Superior temporal gyrus (tissue), 1 donor: ENCODE results near the gene MTO1.
"Not testable (repeated sequence)": the region's sequence is repeated elsewhere in the genome, so short reads cannot be mapped to it uniquely, and the experiment has no call there.

ENCODE experiments used
- DNase-seq: peaks from one replicate; pipeline ENCODE4 v3.0.0-alpha.2; 2016; ENCODE audit errors: extremely low spot score

The MTO1 gene, protein sequence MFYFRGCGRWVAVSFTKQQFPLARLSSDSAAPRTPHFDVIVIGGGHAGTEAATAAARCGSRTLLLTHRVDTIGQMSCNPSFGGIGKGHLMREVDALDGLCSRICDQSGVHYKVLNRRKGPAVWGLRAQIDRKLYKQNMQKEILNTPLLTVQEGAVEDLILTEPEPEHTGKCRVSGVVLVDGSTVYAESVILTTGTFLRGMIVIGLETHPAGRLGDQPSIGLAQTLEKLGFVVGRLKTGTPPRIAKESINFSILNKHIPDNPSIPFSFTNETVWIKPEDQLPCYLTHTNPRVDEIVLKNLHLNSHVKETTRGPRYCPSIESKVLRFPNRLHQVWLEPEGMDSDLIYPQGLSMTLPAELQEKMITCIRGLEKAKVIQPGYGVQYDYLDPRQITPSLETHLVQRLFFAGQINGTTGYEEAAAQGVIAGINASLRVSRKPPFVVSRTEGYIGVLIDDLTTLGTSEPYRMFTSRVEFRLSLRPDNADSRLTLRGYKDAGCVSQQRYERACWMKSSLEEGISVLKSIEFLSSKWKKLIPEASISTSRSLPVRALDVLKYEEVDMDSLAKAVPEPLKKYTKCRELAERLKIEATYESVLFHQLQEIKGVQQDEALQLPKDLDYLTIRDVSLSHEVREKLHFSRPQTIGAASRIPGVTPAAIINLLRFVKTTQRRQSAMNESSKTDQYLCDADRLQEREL

DNA sequence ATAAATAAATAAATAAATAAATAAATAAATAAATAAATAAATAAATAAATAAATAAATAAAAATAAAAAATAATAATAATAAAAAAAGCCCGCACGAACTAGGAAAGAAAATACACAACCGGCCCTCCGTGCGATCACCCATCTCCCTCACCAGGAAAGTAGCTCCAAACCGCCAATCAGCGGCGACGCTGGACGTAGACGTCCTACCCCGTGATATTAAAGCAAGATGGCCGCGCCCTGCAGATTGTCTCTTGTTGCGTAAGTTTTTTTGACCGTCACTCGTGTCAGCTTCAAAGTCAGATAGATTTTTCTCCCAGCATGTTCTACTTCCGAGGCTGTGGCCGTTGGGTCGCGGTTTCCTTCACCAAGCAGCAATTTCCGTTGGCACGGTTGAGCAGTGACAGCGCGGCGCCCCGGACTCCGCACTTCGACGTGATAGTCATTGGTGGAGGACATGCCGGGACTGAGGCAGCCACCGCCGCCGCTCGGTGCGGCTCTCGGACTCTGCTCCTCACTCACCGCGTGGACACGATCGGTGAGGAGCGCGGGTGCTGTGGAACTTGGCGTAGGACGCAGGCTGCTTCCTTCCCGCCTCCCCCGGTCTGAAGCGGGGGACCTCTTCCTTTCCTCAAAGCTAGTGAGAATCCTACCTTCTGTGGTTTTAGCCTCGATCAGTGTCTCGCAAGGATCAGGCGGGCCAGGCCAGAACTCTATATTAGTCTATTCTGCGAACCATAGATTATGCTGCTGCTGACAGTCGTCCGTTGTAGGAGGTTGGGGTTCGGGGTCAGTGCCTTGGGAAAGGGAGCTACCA, at the start of gene MTO1:
TSS of gene MTO1 (plus strand) at position 201 of the 814 bp plus-strand sequence. CDS start at position 319, 118 bp downstream.
- DNase-seq = peak; percentile 95

DNA sequence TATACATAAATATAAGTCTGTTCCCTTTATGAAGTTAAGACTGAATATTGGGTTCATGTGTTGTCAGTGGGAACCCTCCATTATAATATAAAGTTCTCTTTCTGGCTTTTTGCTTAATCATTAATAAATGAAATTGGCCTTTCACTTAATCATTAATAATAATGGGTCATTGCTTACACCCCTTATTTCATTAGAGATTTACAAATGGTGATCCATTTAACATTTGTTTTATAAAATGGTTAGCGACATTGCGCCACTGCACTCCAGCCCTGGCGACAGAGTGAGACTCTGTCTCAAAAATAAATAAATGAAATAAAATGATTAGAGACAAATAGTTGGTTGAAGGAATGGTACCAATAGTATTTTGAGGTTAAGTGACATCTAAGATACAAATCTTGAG, 48.4 kb upstream of the MTO1 start:
- DNase-seq = no peak

DNA sequence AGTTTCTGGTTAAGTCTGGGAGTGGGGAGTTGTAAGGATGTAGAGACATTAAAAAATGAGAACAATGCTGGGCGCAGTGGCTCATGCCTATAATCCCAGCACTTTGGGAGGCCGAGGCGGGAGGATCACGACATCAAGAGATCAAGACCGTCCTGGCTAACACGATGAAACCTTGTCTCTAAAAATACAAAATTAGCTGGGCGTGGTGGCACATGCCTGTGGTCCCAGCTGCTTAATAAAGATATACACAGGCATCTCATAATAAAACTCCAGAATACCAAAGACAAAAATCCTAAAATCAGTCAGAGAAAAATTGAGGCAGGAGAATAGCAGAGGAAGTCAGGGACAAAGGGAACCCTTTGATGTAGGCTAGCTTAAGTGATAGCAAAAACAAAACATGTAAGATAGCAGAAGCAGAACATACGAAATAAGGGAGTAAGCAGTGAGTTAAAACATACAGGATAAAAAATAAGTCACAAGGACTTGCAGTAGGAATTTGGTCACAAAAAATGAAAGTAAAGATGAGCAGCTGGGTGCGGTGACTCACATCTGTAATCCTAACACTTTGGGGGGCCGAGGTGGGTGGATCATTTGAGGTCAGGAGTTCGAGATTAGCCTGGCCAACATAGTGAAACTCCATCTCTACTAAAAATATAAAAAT, 43.3 kb upstream of the MTO1 start:
- no peak for DNase-seq

DNA sequence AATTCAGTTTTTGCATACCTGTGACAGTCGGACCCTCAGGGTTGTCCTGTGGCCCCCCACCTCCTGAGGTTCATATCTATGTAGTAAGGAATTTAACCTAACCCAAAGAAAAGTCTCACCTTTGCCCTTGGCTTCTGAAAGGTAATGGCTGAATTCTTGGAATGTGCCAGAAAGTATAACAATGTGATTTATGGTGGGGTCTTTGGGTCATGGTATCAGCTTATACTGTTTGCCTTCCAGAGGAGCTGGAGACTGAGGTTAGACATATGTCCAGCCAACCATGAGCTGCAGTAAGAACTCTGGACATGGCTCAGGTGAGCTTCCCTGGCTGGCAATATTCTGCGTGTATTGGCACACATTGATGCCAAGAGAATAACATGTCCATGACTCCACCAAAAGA, 40.0 kb upstream of the MTO1 start:
- peak; percentile 2 for DNase-seq

DNA sequence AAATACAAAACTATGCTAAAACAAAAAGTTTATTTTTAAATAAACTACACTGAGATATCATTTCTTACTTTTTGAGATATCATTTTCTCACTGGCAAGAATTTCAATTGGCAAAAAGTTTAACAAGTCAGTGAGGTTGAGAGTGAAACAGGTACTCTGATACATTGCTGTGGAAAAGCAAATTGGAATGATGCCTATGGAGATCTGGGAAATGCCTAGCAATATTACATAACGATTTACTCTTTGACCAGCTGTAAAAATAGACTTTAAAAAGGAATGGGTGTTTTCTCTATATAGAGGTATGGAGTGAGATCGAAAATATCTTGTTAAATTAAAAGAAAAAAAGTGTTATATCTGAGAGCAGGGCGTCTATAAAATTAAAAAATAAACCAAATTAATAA, 26.3 kb upstream of the MTO1 start:
- DNase-seq = no peak

DNA sequence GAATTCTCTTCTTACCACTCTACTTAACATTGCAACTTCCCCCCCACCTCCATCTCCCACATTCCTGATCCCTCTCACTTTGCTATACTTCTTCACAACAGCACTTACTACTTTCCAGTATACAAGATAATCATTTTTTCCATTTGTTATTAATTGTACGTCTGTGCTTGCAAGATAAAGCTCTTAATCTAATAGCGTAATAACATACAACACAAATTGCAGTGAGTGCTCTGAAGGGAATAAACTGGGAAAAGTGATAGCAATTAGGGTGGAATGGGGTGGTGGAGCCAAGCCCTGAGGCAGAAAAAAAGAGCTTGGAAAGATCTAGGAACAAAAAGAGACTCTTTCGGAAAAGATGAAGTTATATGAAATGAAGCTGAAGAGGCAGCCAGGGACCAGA, 18.0 kb upstream of the MTO1 start:
- DNase-seq = no peak

DNA sequence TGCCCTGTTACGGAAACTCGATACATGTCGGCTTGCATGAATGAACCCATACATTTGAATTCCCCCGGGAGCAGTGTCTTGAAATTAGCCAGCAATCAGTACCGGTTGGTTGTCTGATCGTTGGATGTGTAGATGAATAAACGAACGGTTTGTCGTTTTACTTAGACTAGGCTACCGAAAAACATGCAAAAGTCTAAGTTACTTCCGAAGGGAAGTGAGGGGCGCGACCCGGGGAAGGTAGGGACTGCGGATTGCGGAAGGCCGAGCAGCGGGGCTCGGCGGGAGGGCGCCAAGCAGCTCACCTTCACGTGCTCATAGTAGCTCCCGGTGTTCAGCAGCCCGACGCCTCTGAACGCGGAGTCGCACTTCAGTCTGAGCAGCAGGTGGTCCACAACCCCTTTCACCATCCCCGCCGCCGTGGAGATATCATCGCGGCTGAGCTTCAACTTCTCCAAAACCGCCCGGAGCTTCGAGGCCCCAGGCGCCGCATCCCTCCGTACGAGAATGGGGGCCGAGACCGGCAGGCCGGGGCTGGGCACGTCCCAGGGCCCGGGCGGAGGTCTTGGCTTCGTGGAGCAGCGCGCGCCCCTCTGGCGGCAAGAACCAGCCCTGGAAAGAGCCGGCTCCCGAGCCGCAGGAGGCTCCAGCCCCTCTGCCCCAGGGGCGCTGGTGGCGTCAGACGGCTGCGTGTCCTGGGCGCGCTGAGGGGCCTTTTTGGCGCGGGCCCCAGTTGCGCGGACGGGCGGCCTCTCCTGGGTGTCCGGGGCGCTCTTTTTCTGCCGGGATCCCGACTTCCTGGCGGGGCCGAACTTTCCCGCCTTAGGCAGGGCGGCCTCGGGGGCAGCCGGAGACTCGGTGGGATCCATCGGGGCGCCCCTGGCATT, 10.1 kb upstream of the MTO1 start:
- DNase-seq = no peak

DNA sequence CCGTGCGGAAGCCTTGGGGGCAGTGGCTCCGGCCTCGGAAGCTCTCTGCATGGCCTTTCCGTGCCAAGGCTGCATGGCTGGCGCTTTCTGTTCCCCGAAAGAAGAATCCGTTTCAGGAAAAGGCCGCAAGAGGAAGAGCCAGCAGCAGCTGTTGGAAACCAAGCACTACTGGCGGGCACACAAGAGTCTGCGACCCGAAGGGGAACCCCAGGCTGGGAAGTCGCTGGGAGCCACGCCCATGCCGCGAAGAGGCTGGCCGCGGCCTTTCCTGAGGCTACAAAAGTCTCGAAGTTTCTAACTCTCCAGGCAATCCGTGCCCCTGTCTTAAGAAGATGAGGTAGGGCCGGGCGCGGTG, 9.5 kb upstream of the MTO1 start, which contains the start of gene CGAS:
TSS of gene CGAS (minus strand) at position 191 of the 355 bp plus-strand sequence. CDS start at position 75, 116 bp downstream.
- peak; percentile 37 for DNase-seq

DNA sequence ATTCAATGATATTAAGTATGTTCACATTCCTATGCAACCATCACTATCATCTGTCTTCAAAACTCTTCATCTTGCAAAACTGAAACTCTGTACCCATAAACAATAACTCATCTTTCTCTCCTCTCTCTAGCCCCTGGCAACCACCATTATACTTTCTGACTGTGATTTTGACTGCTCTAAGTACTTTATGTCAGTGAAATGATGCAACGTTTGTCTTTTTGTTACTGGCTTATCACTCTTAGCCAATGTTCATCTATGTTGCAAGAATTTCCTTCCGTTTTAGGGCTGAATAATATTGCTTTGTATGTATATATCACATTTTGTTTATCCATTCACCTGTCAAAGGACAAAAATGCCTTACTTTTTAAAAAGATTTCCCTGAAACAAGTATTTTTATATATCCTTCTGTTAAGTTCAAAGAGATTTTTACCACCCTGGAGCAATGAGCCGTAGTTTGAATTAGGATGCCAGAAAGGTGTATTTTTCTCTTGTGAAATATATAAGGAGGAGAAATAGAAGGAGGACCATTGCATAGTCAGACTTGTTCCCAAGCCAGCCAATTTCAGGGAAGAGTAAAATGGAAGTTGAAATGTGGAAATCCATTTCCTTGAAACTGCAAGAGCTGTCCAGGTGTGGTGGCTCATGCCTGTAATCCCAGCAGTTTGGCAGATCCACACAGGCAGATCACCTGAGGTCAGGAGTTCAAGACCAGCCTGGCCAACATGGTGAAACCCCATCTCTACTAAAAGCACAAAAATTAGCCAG, 5.5 kb upstream of the MTO1 start:
- no peak for DNase-seq

DNA sequence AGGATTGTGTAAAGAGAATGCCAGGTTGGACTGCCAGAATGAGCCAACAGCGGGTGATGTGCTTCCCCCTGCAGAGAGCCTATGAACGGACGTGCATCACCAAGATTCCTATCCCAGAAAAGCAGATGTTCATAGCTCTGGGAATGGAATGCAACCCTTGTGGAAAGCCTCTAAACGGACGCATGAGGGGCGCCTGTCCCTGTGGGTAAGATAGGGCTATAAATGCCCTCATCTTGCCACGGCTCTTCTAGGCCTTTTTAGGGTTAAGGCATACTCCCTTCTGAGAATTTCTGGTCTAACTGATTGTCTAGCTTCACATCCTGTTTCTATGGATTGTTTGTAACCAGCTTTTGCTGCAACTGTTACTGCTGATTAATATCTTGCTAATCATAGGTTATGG, 2.1 kb upstream of the MTO1 start:
- not testable (repeated sequence) for DNase-seq

DNA sequence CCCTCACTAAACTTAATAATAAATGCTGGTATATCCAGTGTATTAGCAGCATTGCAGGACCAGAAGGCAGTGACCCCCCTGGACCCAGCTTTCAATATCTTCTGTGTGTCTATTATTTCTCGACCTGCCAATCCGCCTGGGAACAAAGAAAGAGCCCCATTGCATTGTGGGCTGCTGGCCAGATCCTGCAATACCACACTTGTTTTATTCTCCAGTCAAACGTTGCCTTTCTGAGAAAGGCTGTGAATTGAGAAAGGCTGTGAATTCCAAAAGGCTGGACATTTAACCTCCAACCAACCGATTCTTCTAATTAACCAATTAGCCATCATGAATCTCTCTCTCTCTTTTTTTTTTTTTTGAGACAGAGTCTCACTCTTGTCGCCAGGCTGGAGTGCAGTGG, 1.5 kb upstream of the MTO1 start:
- DNase-seq = peak; percentile 70

DNA sequence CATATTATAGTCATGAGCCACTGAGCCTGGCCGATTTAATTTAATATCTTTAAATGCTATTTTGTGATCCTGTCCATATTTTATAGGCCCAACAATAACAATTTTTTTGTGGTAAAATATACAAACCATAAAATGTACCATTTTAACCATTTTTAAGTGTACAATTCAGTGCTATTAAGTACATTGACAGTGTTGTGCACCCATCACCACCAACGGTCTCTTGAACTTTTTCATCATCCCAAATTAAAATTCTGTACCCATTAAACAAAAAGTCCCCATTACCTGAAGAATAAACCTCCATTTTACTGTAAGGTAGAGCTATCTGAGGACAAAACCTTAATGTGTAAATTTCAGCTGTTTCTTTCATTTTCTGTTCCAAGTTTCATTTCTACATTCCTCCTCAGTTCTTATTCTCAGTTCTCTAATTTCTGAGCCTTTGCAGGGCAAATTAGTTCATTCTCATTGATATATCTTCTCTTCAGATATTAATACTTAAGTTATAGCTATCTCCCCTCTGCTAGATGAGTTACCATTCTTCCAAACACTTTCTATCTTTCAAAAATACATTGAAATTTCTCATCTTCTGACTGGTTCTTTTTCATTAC, 10.3 kb downstream of the MTO1 start:
- no peak for DNase-seq

DNA sequence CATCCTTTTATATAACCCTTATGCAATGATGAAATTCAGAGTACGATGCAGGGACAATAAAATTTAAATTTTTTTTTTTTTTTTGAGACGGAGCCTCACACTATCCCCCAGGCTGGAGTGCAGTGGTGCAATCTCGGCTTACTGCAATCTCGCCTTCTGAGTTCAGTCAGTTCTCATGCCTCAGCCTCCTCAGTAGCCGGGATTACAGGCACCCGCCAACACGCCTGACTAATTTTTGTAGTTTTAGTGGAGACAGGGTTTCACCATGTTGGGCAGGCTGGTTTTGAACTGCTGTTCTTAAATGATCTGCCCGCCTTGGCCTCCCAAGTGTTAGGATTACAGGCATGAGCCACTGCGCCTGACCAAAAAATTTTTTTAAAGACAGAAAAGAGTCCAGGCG, 15.2 kb downstream of the MTO1 start:
- DNase-seq = no peak

DNA sequence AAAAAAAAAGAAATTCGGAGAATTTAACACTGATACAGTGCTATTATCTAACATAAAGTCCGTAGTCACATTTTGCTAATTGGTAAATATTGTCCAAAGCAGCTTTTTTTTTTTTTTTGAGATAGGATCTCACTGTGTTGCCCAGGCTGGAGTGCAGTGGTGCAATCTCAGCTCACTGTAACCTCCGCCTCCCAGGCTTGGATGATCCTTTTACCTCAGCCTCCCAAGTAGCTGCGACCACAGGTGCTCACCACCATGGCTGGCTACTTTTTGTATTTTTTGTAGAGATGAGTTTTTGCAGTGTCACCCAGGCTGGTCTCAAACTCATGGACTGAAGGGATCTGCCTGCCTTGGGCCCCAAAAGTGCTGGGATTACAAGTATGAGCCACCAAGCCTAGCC, 15.9 kb downstream of the MTO1 start:
- no peak for DNase-seq

DNA sequence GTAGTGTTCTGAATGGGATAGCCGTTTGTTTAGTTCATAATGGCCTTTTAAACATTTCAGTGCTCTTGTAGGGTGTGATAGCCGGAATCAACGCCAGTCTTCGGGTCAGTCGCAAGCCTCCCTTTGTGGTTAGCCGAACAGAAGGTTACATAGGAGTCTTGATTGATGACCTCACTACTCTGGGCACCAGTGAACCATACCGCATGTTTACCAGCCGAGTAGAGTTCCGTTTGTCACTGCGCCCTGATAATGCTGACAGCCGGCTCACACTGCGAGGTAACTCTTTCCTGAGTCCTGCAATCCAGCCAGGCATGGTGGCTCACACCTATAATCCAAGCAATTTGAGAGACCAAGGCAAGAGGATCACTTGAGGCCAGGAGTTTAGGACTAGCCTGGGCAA, 20.4 kb downstream of the MTO1 start:
- no peak for DNase-seq

DNA sequence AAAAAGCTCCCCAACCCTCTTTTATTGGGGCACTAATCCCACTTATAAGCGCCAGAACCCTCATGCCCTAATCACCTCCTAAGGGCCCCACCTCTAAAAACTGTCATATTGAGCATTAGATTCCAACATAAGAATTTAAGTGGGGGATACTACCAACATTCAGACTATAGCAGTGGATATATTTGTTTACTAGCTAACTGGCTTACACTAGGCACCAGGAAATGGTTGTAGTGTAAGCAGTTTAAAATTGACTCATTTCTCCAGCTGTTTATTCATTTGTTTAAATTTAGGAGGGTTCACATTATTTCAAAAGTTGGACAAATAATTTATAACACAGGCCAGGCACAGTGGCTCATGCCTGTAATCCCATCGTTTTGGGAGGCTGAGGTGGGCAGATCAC, 22.9 kb downstream of the MTO1 start:
- DNase-seq = no peak

DNA sequence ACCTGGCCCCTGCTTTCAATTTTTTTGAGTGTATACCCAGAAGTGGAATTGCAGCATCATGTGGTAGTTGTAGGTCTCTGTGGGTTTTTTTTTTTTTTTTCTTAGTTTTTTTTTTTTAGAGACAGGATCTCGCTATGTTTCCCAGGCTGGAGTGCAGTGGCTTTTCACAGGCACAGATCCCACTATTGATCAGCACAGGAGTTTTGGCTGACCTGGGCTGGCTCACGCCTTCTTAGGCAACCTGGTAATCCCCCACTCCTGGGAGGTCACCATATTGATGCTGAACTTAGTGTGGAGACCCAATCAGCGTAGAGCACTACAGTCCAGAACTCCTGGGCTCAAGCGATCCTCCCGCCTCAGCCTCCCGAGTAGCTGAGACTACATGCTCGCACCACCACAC, 25.9 kb downstream of the MTO1 start:
- DNase-seq = no peak

DNA sequence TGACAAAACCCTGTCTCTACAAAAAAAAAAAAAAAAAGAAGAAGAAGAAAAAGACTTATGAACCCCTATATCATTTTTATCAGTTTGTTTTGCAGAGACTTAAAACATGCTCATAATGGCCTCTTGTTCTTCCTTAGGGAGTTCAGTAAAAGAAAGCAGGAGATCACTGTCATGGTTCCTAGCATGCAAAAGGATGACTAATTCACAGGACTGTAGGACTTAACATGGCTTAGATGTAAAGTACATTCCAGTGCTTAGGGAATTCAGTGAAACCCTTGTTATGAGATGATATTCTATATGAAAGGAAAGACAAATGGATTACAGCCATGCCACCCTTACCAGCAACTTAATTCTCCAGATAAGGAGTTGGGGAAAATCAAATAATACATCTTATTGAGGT, 29.8 kb downstream of the MTO1 start:
- no peak for DNase-seq

DNA sequence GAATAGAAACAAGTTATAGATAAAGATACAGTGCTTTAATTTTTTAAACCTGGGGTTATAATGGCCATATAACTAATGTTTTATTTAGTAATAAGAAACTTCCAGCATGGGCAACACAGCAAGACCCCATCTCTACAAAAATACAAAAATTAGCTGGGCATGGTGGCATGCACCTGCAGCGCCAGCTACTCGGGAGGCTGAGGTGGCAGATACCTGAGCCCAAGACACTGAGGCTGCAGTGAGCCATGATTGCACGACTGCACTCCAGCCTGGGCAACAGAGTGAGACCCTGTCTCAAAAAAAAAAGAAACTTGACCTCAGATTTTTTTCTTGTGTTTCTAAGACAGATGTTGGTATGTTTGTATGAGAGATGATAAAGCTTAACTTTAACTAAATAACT, 36.4 kb downstream of the MTO1 start:
- DNase-seq = no peak
